Dendritic cell treated with granulocyte-macrophage colony-stimulating factor and Interleukin-4, amounts not matched to agents 40 ng/mL and 50 ng/mL, for 4 days (primary cell): ENCODE measurements around the gene BCL2L11.

Source experiments
- H3K27ac Mint-ChIP-seq: one replicate; pipeline ENCODE4 v1.8.0; 2022; ENCODE audit warnings: mild to moderate bottlenecking, mixed read lengths
- H3K27me3 Mint-ChIP-seq: one replicate; pipeline ENCODE4 v1.8.0; 2022; ENCODE audit warnings: mild to moderate bottlenecking, mixed read lengths
- H3K36me3 Mint-ChIP-seq: one replicate; pipeline ENCODE4 v1.8.0; 2022; ENCODE audit warnings: low read depth, mixed read lengths
- H3K4me1 Mint-ChIP-seq: one replicate; pipeline ENCODE4 v1.8.0; 2022; ENCODE audit warnings: low read depth, mixed read lengths
- H3K4me3 Mint-ChIP-seq: one replicate; pipeline ENCODE4 v1.8.0; 2022; ENCODE audit warnings: mild to moderate bottlenecking, moderate library complexity, mixed read lengths
- H3K9me3 Mint-ChIP-seq: one replicate; pipeline ENCODE4 v1.8.0; 2022; ENCODE audit warnings: mixed read lengths
- intact Hi-C: fragments of 100-400 bp; cut with micrococcal nuclease; formaldehyde crosslinking; loops from one replicate; pipeline ENCODE4 v1.15.0; 2022

BCL2L11 gene

GRCh38 chr2:111208639-111209038 is 87.9 kb downstream of the BCL2L11 start:
- peaks cover 21% of the 10 kb centered on the region for H3K4me1 Mint-ChIP-seq
- no peaks in the 10 kb centered on the region for H3K27me3 Mint-ChIP-seq
- peaks cover under 1% of the 10 kb centered on the region for H3K9me3 Mint-ChIP-seq
- no peak overlapping the region for H3K27ac Mint-ChIP-seq
- intact Hi-C loops, result no loop called here
- H3K36me3 Mint-ChIP-seq, result peaks cover under 1% of the 10 kb centered on the region
- H3K4me3 Mint-ChIP-seq, result no peak overlapping the region

- Mint-ChIP-seq H3K4me3 (no peak overlapping the region), H3K36me3 (peaks cover 5% of the 10 kb centered on the region), H3K27ac (no peak overlapping the region), H3K4me1 (peaks cover 19% of the 10 kb centered on the region), H3K9me3 (peaks cover 5% of the 10 kb centered on the region), H3K27me3 (no peaks in the 10 kb centered on the region)
- intact Hi-C loops, result no loop called here
Observed at GRCh38 chr2:111209045-111209514, 88.4 kb downstream of the BCL2L11 start.

GRCh38 chr2:111210036-111210435 is 89.3 kb downstream of the BCL2L11 start:
- intact Hi-C loops, result no loop called here
- H3K27ac Mint-ChIP-seq, result no peak overlapping the region
- peaks cover 14% of the 10 kb centered on the region for H3K36me3 Mint-ChIP-seq
- H3K9me3 Mint-ChIP-seq, result peaks cover 15% of the 10 kb centered on the region
- H3K27me3 Mint-ChIP-seq, result no peaks in the 10 kb centered on the region
- H3K4me1 Mint-ChIP-seq, result peaks cover 21% of the 10 kb centered on the region
- H3K4me3 Mint-ChIP-seq, result no peak overlapping the region

- intact Hi-C loops, result no loop called here
- Mint-ChIP-seq H3K27ac (peak overlapping the region; percentile 93), H3K4me3 (no peak overlapping the region), H3K9me3 (peaks cover 17% of the 10 kb centered on the region), H3K36me3 (peaks cover 17% of the 10 kb centered on the region), H3K4me1 (peaks cover 15% of the 10 kb centered on the region), H3K27me3 (no peaks in the 10 kb centered on the region)
Observed at GRCh38 chr2:111213877-111214276, 93.2 kb downstream of the BCL2L11 start.

- intact Hi-C loops, result no loop called here
- Mint-ChIP-seq H3K4me3 (no peak overlapping the region), H3K9me3 (peaks cover 17% of the 10 kb centered on the region), H3K4me1 (peaks cover 36% of the 10 kb centered on the region), H3K27me3 (no peaks in the 10 kb centered on the region), H3K27ac (peak overlapping the region; percentile 57), H3K36me3 (peaks cover 17% of the 10 kb centered on the region)
Observed at GRCh38 chr2:111216811-111217652, 96.3 kb downstream of the BCL2L11 start.
